ELR (cell line): Measurements from ENCODE around the gene KIF26B.

Experiments
- DNase-seq: peaks from one replicate; pipeline ENCODE4 v3.0.0-alpha.2; 2015; ENCODE audit warnings: low read depth

The KIF26B gene

DNA sequence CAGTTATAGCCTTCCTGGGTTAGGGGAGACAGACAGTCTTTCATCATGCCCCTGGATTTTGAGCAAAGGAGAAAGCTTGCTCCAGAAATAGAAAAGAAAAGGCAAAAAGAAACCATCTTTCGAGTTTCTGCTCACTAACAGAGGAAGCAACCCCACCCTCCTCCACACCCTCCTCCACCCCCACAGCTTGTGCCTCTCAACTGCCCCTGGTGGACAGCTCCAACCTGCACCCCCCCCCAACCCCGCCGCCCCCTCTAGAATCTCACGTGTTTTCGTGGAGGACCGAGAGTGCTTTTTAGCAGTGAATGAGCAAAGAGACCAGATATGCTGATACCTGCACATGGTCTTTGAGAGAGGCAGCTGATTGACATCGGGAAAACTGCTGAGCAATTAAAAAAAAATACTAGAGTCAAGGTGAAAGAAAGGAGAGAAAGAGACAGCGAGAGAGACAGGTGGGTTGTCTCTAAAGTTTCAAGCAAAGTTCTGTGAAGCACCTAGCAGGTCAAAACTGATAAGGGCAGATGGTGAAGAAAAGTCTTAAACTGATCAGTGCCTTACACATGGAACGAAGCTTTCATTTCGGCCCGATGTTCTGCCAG is 358.3 kb downstream of the KIF26B start:
- DNase-seq = peak; percentile 6

DNA sequence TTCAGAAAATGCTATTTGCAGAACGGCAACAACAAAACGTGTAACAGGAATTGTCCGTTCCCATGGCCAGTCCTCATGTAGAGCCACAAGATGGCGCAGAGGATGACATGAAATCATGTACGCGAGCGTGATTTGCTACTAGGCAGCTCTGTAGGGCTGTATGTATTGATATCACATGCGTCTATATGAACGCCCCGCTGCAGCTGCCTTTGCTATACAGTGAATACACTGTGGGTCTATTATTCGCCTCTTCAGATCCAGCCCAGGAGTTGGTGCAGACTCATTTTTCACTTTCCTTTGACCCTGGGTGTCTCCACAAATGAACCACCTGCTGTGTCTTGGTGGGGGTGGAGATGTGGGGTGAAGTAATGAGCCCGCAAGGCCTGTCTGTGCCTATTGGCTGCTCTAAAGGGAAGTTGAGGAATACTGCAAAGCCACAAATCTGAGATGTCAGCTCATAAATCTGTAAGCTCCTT is 361.5 kb downstream of the KIF26B start:
- peak; percentile 2 for DNase-seq

DNA sequence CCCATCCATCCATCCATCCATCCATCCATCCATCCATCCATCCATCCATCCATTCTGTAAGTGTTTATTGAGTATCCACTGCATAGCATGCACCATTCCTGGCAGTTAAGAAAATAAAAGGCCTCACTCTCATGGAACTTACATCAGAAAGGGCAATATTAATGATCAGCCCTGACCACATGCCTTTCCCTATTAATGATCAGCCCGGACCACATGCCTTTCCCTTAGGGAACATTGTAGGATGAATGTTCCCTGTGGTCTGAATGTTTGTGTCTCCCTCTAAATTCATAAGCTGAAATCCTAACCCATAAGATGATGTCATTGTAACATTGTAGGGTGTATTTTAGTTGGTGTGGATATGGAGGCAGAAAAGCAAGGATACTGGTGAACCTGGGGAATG is 365.8 kb downstream of the KIF26B start:
- DNase-seq = no peak

GRCh38 chr1:245526141-245526540 is 371.4 kb downstream of the KIF26B start:
- no peak for DNase-seq

DNA sequence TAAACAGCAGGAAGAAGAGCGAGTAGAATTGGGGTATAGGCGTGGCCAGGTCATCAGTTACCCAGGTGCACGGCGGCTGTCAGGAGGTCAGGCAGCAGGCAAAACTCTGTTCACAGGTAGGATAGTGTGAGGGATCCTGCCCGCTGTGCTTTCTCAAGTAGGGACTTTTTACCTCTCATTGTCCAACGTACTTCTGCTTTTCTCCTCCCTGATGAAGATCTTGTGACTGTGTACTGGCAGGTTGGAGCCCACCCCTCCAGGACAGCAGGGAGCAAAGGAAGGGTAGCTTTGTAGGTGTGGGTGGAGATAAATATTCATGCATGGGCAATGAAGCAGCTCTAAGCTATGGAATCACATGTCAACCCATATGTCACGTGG is 373.5 kb downstream of the KIF26B start:
- DNase-seq = no peak

DNA sequence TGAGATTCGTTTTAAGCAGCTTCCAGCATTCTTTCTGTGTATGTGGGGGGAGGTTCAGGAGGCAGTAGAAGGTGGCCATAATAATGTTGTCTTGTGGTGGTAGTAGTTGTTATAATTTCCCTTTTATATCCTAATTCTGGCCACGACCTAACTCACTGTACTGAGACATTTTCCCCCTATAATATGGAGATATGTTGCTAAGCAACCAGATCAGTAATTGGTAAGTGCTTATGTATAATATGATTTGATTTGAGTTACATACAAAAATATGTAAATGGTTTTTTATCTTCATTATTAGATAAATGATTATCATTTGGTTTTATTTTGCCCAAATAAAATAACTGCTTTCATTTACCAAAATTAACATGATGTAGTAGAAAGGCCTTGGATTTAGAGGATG is 376.2 kb downstream of the KIF26B start:
- DNase-seq = no peak

GRCh38 chr1:245537992-245538391 is 383.2 kb downstream of the KIF26B start:
- DNase-seq = no peak

GRCh38 chr1:245538671-245539070 is 383.9 kb downstream of the KIF26B start:
- no peak for DNase-seq

DNA sequence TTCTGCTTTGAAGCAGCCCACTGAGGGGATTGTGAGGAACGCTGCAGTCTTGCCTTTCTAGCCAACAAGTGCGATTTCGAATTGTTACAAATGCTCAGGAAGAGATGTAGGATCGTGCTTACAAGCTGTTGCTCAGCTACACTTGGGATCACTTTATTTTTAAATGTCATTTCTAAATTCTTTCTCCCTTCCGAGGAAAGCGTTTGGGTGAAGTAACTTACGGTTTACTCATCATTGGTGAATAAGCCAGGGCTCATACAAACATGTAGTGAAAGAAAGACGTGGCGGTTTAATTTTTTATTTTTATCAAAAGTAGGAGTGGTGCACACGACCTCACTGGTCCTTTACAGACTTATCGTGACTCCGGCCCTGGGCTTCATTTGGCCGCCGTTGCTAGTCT is 386.6 kb downstream of the KIF26B start:
- no peak for DNase-seq

DNA sequence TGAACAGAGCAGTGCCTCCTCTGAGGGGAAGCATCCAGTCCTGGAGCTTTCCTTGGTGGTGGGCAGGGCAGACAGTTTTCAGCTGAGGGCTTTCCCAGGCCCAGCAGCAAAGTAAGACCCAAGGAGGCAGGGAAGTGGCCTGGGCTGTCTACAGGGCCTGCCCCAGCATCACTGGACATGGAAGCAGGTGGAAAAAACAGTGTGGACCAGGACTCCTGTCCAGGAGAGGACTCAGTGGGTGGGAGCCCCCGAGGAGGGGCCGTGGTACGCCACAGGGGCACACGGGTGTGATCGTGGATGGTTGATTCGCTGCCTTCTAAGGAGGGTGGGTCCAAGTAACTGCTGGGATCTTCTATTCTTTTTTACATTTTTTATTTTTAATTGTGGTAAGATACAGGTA is 387.6 kb downstream of the KIF26B start:
- DNase-seq = no peak

- DNase-seq = no peak
Measured at GRCh38 chr1:245544236-245544635, 389.5 kb downstream of the KIF26B start.

DNA sequence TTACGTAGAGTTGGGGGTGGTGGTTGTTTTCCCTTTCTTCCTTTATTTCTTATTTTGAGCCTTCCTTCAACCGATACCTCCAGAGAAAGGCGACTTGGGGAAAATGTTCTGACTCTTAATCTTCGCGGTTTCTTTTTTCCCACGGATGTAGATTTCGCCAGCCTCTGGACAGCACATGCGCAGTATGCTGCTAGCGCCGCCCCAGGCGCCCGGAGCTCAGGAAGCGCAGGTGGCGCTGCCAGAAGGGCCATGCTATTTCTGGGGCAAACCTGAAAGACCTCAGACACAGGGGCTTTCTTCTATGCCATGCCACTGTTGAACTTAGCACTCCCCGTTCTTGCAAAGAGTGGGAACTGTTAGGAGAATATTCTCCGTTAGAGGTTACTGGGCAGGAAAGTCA is 392.1 kb downstream of the KIF26B start:
- DNase-seq = no peak

DNA sequence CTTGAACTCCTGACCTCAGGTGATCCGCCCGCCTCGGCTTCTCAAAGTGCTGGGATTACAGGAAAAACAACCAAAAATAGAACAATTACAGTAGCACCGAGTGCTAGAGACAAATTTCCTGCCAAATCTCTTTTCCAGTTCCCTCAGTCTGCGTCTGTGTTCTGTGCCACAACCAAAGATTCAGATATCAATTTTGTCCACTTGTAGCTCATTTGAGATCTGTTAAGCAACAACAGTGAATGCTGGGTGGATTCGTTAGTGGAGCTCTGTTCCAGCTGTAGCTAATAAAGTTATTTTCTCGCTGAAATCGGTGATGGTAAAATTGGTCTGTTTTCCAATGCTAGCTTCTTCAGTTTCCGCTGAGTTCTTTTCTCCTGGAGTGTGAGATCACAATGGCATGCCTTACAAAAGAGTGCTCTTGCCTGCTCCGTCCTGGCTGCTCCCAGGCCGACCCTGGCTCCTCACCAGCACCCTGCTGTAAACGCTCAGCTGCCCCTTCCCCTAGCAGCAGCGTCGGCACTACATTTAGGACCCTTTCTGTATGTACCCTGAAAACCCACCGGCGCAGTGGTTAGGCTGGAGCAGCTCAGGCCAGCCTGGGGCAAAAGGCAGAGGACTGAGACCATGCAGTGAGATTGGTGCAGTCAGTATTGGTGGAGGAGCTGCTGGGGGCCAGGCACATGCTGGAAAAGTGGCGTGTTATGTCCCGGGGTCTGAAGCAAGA is 395.4 kb downstream of the KIF26B start:
- DNase-seq = no peak

GRCh38 chr1:245550720-245551043 is 395.9 kb downstream of the KIF26B start:
- no peak for DNase-seq

GRCh38 chr1:245551536-245551935 is 396.8 kb downstream of the KIF26B start:
- DNase-seq = no peak

- no peak for DNase-seq
Measured at GRCh38 chr1:245552331-245552730, 397.5 kb downstream of the KIF26B start.

GRCh38 chr1:245556057-245556456 is 401.3 kb downstream of the KIF26B start:
- no peak for DNase-seq

- no peak for DNase-seq
Measured at GRCh38 chr1:245558069-245558468, 403.3 kb downstream of the KIF26B start.

GRCh38 chr1:245560316-245560859 is 405.6 kb downstream of the KIF26B start:
- DNase-seq = no peak

DNA sequence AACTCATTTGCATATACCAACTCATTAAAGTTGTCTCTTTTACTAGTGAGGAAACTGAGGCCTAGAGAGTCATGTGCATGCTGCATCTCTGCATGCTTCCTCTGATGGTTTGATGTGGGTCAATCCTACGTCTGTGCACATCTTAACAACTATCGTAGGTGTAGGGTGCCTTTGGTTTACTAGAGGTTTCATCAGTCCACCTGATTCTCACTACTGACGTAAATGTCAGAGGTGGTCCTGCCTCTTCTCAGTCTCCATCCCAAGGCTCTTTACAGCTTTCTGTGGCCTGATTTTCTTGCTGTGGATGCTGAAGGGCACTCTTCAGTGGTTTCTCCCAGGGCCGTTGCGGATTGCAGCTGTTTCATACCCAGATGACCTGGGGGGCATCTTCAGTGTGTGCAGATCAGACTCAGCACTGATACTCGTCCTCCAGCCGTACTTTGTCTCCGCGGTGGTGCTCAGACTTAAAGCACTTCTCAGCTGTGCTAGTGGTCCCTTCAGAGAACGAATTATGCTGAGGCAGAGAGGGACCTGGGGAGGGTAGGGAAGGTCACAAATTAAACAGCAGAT is 407.0 kb downstream of the KIF26B start:
- no peak for DNase-seq

- DNase-seq = no peak
Measured at GRCh38 chr1:245566134-245566533, 411.3 kb downstream of the KIF26B start.

- no peak for DNase-seq
Measured at GRCh38 chr1:245566952-245567351, 412.2 kb downstream of the KIF26B start.

DNA sequence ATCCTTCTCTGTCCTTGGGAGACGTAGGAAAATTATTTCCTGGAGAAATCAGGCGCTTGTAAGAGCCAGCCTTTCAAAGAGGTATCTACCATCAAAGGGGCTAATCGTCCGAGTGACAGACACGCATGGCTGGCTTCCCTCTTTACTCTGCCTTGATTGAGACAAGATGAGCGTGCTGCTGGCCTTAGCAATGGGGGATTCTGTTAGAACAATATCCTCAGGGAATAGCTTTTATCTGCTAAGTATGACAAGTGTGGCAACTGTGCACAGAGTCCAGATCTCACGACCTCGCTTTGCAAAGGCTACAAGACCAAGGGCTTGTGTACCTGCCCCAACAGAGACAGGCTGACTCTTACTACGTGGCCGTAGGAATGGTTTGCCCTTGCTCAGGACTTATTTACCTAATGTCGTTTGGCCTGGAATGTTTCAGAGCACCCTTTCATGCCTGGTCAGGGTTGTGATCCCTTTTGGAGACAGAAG is 417.1 kb downstream of the KIF26B start:
- no peak for DNase-seq
